8988T (cell line): ENCODE results near the gene KCNQ1OT1.

Source experiments
- DNase-seq: peaks from one replicate; pipeline ENCODE4 v3.0.0; 2011

KCNQ1OT1 gene

DNA sequence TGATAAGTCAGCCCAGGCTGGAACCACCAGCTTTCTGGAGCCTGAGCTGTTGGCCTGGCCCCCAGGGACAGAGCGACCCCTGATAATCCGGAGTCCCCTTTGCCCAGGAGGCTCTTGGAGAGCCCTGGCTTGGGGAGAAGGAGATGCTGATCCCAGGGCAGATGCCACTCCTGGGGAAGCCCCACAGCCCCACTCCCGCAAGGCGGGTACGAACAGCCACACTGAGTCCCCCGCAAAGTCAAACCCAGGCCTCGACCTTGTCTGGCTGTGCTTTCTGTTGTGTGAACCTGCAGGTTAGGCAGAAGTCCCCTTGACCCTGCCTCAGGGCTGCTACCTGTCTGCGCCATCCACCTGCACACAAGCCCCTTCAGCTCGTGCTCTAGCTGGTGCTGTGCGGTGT, 108.0 kb downstream of the KCNQ1OT1 start:
- peak; percentile 17 for DNase-seq

DNA sequence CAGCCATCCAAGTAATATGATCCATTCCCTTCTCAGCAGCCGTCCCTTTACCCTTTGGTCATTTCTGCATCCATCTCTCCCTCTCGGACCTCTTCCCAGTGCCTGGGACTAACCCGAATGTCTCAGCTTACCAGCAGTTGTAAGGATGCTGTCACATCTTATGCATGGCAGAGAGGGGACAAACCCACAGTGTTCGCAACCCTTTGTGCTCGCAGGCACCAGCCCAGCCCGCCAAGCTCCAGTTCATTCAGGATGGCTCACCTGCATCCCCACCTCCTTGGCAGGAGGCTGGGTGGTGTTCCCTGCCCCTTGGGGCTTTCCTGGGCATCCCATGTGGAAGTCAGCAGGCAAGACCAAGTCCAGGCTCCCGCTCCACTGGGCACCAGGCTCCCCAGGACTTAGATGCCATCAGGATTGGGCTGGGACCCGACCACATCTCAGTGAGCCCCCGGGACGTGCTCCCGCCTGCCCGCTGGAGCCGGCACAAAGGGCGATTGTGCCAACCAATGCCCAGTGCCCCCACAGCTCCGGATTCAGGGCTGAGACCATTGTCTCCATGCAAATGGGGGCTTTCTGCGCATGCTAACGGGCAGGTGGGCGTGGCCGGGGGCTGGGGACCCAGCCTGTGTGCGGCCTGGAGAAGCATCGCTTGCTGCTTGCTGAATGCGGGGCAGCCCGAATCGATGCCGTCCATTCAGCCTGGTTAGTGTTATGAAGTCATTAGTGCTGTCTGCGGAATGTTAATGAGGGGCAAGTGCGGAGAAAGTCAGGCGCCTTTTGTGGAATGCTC, 108.6 kb downstream of the KCNQ1OT1 start:
- DNase-seq = peak; percentile 23

DNA sequence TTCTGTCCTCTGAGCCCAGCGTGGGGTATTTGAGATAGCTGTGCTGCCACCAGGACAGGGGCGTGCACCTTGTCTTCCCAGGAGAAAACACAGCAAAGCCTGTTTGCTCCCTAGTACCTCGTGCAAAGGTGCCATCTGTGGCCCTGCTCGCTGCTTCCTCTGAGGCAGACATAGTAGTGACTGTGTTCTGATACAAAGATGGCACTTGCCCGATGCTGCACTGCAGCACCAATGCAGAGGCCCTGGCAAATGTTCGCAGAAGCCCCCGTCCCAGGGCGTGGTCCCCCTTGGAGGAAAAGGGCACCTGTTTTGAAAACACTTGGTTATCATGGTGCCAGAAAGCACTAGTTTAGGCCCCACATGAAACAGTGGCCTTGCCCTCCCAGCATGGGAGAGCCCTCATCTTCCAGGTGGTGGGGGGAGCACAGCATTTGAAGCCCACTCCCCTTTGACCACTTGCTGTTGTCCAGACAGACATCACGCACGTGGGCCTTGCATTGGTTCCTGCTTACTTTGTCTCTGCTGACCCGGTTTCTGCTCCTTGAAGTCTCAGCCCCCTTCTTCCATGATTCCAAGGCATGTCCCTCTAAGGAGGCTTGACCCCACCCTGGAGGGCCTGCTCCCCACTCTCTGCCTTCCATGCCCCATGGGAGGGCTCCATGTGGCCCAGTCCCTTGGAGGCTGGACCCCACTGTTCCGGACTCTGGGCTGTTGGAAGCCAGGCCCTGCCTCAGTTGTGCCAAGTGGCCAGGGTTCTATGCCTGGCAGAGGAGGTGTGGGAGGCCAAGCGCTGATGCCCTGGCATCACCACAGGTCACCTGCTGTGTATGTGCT, 109.4 kb downstream of the KCNQ1OT1 start:
- peak; percentile 25 for DNase-seq

DNA sequence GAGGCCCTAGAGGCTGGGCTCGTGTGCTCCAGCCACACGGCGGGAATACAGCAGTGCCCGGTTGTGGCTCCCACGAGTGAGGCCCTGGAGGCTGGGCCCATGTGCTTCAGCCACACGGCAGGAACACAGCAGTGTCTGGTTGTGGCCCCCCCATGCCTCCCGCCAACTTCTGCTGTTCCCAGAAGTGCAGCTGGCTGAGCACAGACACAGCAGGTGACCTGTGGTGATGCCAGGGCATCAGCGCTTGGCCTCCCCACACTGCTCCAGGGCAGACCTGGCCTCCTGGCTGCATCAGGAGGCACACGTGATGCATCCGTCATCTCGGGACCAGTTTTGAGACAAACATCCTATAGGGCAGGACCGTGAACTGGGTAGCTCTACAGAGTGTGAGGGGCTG, 110.3 kb downstream of the KCNQ1OT1 start:
- DNase-seq = peak; percentile 23

DNA sequence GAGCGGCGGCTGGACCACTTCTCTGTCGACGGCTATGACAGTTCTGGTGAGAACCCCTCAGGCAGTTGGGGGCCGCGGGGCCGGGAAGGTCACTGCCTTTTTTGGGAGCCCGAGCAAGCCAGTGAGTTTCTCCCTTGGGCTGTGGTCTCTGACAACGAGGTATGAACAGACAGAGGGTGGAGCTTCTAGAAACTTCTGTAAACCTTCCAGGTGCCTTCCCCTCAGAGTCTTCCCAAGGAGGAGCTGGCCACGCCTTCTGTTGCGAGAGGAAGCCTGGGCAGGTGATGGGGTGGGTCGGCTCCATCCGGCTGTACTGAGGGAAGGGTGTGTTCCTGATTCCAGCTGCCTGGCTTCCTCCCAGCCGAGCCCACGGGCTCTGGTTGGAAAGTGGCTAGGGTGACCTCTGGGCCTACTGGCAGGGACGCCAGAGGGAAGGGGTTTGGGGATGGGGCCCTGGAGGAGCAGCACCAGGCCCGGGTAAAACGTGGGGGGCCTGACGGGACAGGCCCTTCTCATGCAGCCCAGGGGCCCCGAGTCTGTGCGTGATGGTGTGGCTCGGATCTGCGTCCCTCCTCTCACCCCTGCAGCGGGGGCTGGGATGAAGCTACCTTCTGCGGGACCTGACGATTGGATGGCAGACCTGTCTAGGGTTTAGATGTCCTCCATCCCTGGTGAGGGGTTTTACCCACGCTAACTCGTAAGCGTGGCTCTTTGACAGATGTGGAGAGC, 110.8 kb downstream of the KCNQ1OT1 start:
- DNase-seq = no peak

DNA sequence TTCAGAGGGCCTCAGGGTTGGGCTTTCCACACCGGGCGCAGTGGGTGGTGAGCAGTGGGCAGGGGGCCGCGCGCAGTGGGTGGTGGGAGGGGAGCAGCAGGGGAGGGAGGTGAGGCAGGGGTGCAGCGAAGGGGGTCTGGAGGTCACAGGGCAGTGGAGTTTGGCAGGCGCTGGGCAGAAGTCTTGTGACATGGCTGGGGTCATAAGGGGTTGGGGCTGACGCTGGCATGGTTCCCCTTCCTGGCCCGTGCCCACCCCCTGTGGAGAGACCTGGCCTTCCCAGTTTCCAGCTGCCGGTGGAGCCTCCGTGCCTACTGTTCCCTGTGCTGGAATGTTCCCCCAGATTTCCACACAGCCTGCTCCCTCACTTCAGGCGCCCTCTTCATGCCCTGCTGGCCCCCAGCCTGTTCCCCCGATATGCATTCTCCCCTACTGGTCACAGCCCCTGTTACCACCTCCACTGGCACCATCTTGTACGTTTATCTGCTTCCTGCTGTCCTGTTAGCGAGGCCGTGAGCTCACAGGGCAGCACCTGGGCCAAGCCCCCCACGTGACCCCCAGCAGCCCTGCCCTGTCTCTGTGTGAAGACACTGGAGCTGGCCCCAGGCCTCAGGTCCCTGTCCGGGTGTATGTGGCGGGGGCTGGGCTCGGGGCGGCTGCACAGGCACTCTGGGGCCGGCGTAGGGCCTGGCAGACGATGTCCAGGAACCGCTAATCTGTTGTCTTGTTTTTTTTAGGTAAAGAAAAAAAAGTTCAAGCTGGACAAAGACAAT, 111.6 kb downstream of the KCNQ1OT1 start:
- peak; percentile 8 for DNase-seq

DNA sequence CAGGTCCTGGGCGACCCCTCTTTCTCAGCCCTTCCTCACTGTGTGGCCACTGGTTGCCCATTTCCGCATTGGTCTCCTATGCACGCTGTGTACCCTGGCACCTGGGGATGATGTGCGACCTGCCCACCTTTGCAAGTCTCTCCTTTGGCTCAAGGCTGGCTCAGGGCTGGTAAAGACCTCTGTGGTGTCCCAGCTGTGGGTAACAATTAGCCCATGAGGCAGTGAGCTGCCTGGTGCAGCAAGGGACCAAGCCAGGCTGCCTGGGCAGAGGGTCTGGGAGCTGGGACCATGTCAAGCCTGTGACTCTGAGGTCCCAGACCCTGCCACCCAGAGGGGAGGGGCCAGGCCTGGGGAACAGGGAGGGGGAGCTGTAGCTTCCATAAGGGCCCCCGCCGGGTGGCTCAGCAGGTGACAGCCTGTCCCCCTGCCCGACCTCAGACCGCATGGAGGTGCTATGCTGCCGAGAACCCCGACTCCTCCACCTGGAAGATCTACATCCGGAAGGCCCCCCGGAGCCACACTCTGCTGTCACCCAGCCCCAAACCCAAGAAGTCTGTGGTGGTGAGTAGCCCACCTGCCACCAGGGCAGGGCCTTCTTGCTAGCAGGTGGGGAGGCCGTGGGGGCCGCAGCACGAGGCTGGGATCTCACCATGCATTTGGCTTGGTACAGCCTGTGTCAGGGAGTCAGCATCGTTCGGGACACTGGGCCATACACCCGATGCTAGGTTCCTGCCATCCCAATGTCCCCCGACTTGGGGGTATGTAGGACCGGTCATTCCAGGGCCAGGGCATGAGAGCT, 112.5 kb downstream of the KCNQ1OT1 start:
- DNase-seq = peak; percentile 9

DNA sequence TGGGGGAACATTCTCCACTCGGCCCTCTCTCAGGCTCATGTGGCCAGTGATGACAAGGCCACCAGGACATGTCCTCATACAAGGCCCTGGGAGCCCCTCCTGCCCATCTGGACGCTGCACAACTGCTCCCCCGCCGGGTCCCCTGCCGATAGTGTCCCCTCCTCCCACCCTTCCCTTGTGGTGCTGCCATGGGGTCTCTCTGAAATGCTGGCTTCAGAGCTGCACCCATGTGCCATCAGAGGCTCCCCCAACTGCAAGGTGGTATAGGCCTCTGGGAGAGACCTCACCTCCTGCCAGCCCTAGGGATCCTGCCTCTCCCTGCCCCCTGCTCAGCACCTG, 113.0 kb downstream of the KCNQ1OT1 start:
- no peak for DNase-seq

DNA sequence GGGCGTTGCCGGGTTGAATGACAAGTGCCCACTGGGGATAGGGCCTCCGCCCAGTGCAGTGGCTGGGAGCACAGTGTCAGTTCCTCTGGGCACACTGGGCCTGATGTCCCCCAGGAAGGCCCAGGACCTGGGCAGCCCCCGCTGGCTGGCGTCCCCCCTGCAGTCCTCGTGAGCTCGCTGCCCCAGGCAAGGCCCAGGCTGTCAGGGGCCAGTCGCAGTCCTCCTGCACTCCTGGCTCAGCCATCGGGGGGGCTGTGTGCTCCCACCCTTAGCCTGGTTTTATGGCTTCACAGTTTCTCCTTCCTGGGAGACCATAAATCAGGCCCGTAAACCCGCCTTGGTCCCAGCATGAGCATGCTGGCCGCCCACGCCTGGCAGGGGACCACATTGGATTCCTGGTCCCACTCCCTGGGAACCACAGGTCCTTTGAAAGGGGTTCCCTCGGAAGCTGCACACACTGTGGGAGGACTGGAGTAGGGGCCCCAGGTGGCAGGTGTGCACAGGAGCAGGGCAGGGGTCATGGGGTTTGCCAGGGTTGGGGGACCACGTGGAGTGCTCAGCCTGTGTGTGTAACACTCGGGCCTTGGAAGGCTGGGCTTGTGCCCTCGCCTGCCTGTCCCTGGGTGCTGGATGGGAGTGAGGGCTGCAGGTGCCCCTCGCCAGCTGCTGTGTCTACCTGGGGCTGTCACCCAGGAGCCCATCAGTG, 113.6 kb downstream of the KCNQ1OT1 start:
- DNase-seq = peak; percentile 16

DNA sequence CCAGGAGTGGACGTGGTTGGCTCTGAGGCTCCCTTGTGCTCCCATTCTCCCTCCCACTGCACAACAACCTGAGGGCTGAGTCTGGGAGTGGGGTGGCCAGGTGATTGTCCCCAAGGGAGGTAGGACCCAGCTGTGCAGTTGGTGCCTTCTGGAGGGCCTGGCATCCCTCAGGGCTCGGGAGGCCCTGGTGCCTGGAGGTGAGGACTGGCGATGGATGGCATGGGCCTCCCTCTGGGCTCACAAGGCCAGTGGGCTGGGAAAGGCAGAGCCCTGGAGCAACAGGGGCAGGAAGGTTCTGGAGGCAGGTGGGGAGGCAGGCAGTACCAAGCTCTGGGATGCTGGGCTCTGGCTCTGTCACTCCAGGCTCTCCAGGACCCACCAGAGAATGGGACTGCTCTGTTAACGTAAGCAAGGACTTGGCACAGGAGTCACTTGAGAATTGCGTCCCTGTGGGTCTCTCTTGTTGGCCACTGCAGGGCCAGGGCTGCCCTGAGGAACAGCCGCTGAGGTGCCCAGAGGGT, 114.2 kb downstream of the KCNQ1OT1 start:
- peak; percentile 8 for DNase-seq

DNA sequence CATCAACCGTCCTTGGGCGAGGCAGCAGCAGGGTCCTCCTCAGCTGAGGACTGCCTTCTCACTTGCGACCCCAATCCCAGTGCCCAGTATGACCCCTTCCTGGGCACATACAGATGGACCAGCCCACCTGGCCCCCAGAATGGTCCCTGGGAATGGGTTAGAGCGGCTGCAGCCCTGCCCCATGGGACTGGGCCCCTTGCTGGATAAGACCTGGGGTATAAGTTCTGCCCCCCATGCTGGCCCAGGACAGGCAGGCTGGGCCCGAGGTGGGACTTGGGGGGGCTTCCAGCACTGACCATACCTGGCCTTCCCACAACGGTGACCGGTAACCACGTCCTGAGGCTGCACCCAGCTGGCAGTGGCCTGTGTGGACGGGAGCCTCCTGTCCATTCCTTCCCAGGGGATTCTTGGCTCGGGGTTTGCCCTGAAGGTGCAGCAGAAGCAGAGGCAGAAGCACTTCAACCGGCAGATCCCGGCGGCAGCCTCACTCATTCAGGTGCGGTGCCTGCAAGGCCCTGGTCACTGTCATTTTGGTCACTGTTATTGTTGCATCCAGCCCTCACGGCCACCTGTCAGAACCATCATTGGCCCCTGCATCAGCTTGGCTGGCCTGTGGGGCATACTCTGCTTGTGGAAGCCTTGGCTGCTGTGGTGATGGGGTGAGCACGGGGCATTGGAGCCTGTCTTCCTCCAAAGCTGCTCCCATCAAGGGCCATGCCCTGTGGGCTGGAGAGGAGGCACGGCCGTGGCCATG, 114.8 kb downstream of the KCNQ1OT1 start:
- peak; percentile 11 for DNase-seq

DNA sequence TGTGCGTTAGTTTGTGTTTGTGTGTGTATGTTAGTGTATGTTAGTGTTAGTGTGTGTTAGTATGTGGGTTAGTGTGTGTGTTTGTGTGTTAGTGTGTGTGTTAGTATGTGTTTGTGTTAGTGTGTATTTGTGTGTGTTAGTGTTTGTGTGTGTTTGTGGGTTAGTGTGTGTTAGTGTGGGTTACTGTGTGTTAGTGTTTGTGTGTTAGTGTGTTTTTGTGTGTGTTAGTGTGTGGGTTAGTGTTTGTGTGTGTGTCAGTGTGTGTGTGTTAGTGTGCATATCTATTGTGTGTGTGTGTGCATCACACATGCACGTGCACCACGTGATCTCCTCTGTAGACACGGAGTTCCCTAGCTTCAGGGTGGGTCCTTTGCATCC, 115.4 kb downstream of the KCNQ1OT1 start:
- no peak for DNase-seq

DNA sequence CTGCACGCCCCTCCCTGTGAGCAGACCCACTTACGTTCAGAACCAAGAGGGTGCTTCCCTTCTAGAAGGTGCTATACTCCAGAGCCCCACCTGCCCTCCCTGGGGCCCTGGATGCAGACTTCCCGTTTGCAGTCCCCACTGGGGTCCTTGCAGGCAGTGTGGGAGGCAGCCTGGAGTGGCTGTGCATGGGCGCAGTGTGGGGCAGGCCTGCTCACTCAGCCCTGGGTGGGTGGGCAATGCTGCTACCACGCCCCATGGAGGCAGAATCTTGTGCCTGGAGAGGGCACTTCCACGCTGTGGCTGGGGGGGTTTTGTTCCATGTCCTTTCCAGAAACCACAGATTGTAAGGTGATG, 116.2 kb downstream of the KCNQ1OT1 start:
- peak; percentile 9 for DNase-seq

DNA sequence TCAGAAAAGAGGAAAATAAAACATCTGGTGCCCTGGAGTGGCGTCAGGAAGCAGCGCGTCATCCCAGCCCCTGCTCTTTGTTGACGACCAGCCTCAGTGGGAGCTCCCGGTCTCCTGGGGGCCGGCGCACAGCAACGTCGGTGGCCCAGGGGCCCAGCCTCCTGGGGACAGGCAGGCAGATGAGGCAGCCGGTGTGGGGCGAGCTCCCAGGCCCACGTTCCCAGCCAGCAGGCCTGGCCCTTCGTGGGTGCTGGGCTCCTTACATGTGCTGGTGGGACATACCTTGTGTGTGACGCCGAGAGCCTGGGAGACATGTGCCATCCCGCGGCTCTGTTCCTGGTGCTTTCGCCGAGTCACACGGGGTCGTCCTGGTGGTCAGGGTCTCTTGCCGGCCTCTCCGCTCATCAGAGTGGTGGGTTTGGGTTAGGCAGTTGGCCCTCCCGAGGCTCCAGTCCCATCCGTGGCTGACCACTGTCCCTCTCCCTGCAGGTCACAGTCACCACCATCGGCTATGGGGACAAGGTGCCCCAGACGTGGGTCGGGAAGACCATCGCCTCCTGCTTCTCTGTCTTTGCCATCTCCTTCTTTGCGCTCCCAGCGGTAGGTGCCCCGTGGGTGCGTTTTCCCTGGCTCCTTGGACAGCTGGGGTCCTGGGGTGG, 116.7 kb downstream of the KCNQ1OT1 start:
- no peak for DNase-seq

DNA sequence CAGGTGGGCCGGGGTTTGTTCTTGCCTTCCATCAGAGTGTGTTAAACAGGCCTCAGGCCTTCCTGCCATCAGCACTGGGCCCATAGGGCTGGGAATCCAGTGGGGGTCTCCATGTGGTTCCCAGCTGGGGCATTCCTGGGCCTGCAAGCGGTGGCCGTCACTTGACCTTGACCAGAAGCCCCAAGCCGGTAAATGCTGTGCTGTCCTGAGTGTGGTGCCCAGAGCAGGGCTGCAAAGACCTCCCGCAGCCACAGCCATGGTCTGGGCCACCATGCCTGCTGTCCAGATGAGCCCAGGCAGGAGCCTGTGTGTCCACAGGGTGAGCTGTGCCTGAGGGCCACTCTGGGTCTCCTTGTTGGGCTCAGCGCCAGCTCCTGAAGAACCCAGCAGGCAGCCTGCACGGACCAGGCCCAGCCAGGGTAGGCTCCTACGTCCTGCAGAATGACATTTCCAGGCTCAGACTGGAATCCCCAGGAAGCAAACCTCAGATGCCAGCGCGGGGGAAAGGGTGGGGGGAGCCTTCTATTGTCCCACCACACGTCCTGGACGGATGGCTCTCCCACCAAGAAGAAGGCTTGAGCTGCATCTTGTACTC, 117.3 kb downstream of the KCNQ1OT1 start:
- peak; percentile 11 for DNase-seq

DNA sequence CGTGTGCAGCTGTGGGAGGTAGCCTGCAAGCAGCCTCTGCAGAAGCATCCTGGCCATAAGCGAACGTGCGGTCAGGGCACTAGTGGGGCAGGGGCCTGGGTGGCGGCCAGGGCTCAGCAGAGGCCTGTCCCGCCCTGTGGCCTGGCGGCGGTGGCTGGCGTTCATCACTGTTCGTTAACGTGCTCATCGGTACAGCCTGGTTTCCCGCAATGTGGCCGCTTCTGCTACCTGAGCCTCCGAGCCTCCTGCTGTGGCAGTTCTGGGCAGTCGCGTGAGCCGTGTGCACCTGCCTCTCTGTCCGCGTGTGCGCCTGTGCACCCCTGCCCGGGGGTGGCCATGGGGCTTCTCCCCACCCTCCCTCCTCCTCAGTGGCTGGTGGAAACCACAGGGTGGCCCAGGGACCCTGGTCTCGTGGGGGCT, 117.9 kb downstream of the KCNQ1OT1 start:
- DNase-seq = no peak

DNA sequence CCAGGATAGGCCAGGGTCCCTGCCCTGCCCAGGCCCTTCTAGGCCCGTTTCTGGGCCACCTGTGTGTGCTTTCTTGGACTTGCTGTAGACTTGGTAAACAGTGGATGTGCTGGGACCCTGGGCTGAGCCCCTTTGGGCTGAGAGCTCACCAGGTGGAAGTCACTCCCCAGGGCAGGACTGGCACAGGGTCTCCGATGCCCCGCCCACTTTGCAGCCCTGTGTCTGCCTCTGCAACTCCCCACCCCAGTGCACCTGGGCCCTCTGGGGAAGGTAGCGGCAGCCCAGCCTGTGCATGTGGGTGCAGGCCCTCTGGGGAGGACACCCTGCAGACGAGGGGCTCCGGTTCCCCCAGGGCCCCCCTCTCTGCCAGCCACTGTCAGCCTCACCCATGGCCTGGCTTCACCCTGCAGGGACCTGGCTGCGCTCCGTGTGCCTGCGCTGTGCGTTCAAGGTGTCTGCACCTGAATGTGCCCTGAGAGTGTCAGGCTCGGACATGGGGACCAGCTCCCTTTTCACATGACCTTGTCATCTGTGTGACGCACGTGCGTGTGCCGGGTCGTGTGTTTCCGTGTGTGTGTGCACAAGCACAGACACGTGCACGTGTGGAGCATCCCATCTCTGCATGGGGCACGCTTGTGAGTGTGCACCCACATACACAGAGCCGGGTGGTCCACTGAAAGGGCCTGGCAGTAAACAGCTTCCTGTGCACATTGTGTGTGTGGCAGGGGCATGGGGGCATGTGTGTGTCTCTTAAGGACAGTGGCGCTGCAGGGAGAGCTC, 118.5 kb downstream of the KCNQ1OT1 start:
- DNase-seq = no peak

DNA sequence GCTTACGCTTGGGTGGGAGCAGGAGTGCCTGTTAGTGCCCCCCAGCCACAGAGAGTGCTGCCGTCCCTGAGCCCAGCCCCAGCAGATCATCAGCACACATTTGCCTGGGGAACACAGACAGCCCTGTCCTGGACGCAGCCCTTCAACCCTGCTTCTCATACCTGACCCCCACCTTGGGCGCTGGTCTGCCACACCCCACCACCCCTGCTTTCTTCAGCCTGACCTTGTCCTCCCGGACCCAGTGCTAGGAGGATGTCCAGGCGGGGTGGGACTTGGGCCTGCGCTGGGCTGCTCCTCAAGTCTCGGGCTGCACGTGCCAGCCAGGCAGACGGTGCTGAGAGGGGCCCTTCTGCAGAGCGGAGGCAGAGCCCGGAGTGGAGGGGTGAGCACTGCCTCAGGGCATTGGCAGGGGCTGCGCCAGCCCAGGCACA, 119.2 kb downstream of the KCNQ1OT1 start:
- peak; percentile 7 for DNase-seq

DNA sequence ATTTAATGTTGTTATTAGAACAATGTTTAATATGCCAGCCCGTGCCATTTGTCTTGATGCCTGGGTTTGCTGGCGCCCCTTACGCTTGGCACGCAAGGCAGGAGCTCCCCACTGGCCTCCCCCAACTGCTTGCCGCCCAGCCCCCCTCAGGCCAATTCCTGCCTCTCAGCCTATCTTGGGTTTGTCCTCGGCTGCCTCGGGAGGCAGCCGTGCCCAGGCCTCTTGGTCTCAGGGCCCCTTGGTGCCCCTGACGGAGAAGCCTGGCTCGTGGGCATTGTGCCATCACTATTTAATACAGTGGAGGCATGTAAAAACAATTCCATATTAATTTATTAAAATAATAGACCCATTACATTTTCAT, 119.8 kb downstream of the KCNQ1OT1 start:
- DNase-seq = no peak
